ENCODE results near the gene CDK6. TPM values are rescaled to one million over a fixed set of nuclear protein-coding genes. Genes with fewer than 3 reads are reported as not detected.

The CDK6 gene
- total RNA-seq, 1 experiment from 2014 or later: 41.4 TPM

DNA sequence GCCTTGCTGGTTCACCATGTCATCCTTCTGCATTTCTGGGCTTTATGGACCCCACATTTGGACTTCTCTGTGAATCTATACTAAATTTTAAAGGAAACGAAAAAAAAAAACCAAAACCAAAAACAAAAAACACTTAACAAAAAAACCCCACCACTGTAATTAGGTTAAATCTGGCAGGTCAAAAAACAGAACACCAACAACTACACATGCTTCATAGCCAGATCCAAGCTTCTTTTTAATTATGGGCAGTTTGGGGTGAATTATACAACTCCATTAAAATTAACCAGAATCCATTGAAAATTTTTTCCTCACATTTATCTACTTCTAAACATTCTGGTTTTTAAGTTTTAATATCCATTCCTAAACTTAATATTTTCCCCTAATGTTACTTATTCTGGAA lies 58.4 kb downstream of the CDK6 start (continued):
- TF ChIP-seq, protein P1, sequence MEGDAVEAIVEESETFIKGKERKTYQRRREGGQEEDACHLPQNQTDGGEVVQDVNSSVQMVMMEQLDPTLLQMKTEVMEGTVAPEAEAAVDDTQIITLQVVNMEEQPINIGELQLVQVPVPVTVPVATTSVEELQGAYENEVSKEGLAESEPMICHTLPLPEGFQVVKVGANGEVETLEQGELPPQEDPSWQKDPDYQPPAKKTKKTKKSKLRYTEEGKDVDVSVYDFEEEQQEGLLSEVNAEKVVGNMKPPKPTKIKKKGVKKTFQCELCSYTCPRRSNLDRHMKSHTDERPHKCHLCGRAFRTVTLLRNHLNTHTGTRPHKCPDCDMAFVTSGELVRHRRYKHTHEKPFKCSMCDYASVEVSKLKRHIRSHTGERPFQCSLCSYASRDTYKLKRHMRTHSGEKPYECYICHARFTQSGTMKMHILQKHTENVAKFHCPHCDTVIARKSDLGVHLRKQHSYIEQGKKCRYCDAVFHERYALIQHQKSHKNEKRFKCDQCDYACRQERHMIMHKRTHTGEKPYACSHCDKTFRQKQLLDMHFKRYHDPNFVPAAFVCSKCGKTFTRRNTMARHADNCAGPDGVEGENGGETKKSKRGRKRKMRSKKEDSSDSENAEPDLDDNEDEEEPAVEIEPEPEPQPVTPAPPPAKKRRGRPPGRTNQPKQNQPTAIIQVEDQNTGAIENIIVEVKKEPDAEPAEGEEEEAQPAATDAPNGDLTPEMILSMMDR (IDR thresholded peaks at IDR 0.05 in 2 of 3, conservative IDR thresholded peaks at IDR 0.05 in 1 of 3; ENCODE audit: borderline replicate concordance in 1 of 3, insufficient read depth in 1 of 3, low read depth in 2 of 3, low read length in 2 of 3): no peak
- TF ChIP-seq POLR2AphosphoS5 (IDR thresholded peaks at IDR 0.05; ENCODE audit: low read depth, low read length): no peak
- TF ChIP-seq, protein P2, sequence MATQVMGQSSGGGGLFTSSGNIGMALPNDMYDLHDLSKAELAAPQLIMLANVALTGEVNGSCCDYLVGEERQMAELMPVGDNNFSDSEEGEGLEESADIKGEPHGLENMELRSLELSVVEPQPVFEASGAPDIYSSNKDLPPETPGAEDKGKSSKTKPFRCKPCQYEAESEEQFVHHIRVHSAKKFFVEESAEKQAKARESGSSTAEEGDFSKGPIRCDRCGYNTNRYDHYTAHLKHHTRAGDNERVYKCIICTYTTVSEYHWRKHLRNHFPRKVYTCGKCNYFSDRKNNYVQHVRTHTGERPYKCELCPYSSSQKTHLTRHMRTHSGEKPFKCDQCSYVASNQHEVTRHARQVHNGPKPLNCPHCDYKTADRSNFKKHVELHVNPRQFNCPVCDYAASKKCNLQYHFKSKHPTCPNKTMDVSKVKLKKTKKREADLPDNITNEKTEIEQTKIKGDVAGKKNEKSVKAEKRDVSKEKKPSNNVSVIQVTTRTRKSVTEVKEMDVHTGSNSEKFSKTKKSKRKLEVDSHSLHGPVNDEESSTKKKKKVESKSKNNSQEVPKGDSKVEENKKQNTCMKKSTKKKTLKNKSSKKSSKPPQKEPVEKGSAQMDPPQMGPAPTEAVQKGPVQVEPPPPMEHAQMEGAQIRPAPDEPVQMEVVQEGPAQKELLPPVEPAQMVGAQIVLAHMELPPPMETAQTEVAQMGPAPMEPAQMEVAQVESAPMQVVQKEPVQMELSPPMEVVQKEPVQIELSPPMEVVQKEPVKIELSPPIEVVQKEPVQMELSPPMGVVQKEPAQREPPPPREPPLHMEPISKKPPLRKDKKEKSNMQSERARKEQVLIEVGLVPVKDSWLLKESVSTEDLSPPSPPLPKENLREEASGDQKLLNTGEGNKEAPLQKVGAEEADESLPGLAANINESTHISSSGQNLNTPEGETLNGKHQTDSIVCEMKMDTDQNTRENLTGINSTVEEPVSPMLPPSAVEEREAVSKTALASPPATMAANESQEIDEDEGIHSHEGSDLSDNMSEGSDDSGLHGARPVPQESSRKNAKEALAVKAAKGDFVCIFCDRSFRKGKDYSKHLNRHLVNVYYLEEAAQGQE (IDR thresholded peaks at IDR 0.05; ENCODE audit: low read depth): no peak

DNA sequence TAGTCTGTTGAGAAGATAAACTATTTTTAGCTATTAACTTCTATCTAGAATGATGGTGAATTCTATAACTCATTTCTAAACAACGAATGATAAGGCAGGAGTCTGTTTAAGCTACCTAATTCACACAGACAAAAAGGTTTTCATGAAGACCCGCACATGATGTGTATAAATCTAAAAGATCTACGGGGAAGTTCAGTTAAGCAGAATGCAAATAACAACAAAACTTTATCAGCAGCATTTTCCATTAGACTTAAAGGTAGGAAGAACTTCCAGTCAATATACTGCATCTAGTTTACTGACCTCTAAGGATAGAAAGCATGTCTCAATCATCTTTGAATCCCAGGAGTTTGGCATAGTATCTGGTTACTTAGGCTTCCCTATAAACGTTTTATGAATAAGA lies 62.6 kb downstream of the CDK6 start:
- Histone ChIP-seq H3K9me2 (ENCODE audit: insufficient read depth) (no peaks in the 10 kb centered on the region), H3K4me2 (ENCODE audit: low read length) (no peak overlapping the region), H3K36me3 (ENCODE audit: control insufficient read depth in 1 of 2, insufficient read depth in 2 of 2, low read length in 2 of 2) (peaks cover 0 to 6% of the 10 kb centered on the region in 2 experiments; a peak in 1 of 4 replicates), H2AFZ (ENCODE audit: low read depth, low read length, poor library complexity, severe bottlenecking) (no peak overlapping the region), H3K79me2 (ENCODE audit: insufficient read depth, low read length) (peaks cover 33% of the 10 kb centered on the region), H3K9me3 (ENCODE audit: control insufficient read depth in 1 of 2, insufficient read depth in 1 of 2, low read depth in 1 of 2, low read length in 2 of 2) (peaks cover 0 to 3% of the 10 kb centered on the region in 2 experiments; a peak in 1 of 4 replicates), H3K9ac (ENCODE audit: low read length) (no peak overlapping the region), H4K20me1 (ENCODE audit: insufficient read depth) (no peaks in the 10 kb centered on the region), H3K27ac (ENCODE audit: low read depth, low read length) (no peak overlapping the region), H3K4me1 (ENCODE audit: control insufficient read depth in 1 of 2, insufficient read depth in 2 of 2, low read length in 2 of 2) (peaks cover 0 to 6% of the 10 kb centered on the region in 2 experiments; a peak in 1 of 4 replicates), H3K27me3 (ENCODE audit: insufficient read depth, low read length) (no peaks in the 10 kb centered on the region), H3K4me3 (replicated peaks in 1 of 2; ENCODE audit: low read depth in 1 of 2, low read length in 2 of 2) (no peak overlapping the region)
- ChIA-PET RAD21 (ENCODE audit: low non-redundant PET in 1 of 2, low total read pairs in 2 of 2, uncharacterized antibody in 2 of 2, unreplicated experiment in 2 of 2) (no interaction called here), POLR2A (no interaction called here), CTCF (no interaction called here)
- TF ChIP-seq, protein P2 (IDR thresholded peaks at IDR 0.05; ENCODE audit: low read depth): no peak
- TF ChIP-seq, protein P3, sequence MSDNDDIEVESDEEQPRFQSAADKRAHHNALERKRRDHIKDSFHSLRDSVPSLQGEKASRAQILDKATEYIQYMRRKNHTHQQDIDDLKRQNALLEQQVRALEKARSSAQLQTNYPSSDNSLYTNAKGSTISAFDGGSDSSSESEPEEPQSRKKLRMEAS (IDR thresholded peaks at IDR 0.05): no peak
- TF ChIP-seq EZH2phosphoT487 (IDR thresholded peaks at IDR 0.05; ENCODE audit: borderline replicate concordance) (no peak), YY1 (IDR thresholded peaks at IDR 0.05; ENCODE audit: extremely low read depth, insufficient replicate concordance, low read depth, low read length) (no peak), RAD21 (IDR thresholded peaks at IDR 0.05; ENCODE audit: low read depth) (no peak), ZFX (IDR thresholded peaks at IDR 0.05) (no peak), SP1 (IDR thresholded peaks at IDR 0.05; ENCODE audit: low read depth) (no peak), POLR2A (IDR thresholded peaks at IDR 0.05; ENCODE audit: borderline replicate concordance, extremely low read depth, insufficient read depth, insufficient read length) (no peak), EZH2 (IDR thresholded peaks at IDR 0.05) (no peak), CBX3 (IDR thresholded peaks at IDR 0.05; ENCODE audit: low read depth) (no peak)
- intact Hi-C loops (cut with micrococcal nuclease): no loop called here
- DNase-seq (ENCODE audit: low read depth, low spot score): no peak
- no peak for ATAC-seq
- no TSS peak for BruUV-seq (replicated peaks)

All from HCT116 (cell line).